GM21526 (cell line): ENCODE results near the gene ASTL.

Experiments used
- ATAC-seq: cut with Tn5 transposase; IDR thresholded peaks from one replicate; pipeline ENCODE4 v1.9.1; 2021; ENCODE audit warnings: moderate library complexity; ENCODE audit not compliant: unreplicated experiment, low FRiP score

ASTL gene

GRCh38 chr2:96103761-96104486 lies 34.4 kb downstream of the ASTL start:
- no peak for ATAC-seq

- no peak for ATAC-seq
These were observed 35.1 kb downstream of the ASTL start for GRCh38 chr2:96103187-96103601.

GRCh38 chr2:96102596-96103186 lies 35.6 kb downstream of the ASTL start:
- ATAC-seq: no peak

GRCh38 chr2:96100893-96101304 lies 37.4 kb downstream of the ASTL start:
- ATAC-seq: no peak

- no peak for ATAC-seq
These were observed 38.2 kb downstream of the ASTL start for GRCh38 chr2:96099861-96100798.

- no peak for ATAC-seq
These were observed 39.3 kb downstream of the ASTL start for GRCh38 chr2:96098900-96099590.

GRCh38 chr2:96097951-96098823 lies 40.1 kb downstream of the ASTL start:
- no peak for ATAC-seq

- no peak for ATAC-seq
These were observed 40.9 kb downstream of the ASTL start for GRCh38 chr2:96097441-96097840.

GRCh38 chr2:96095116-96095636 lies 43.1 kb downstream of the ASTL start:
- ATAC-seq: no peak

GRCh38 chr2:96093528-96093927 lies 44.8 kb downstream of the ASTL start:
- ATAC-seq: no peak

- ATAC-seq: no peak
These were observed 45.4 kb downstream of the ASTL start for GRCh38 chr2:96092951-96093350.

GRCh38 chr2:96092573-96092877 lies 45.8 kb downstream of the ASTL start:
- ATAC-seq: no peak

GRCh38 chr2:96091711-96092572 lies 46.4 kb downstream of the ASTL start:
- no peak for ATAC-seq

GRCh38 chr2:96091141-96091710 lies 47.1 kb downstream of the ASTL start:
- ATAC-seq: no peak

- no peak for ATAC-seq
These were observed 47.9 kb downstream of the ASTL start for GRCh38 chr2:96090196-96090926.

- no peak for ATAC-seq
These were observed 48.7 kb downstream of the ASTL start for GRCh38 chr2:96089356-96090195.
